PC-9 (cell line): ENCODE results near the gene ACOX1.

ENCODE experiments used
- CTCF ChIP-seq: fragments of 200-600 bp; sonication (generic); conservative IDR thresholded peaks from 2 replicates; pipeline ENCODE4 v1.6.1; 2017; ENCODE audit warnings: mixed run types, antibody characterized with exemption, mild to moderate bottlenecking, moderate library complexity
- EZH2 ChIP-seq: fragments of 200-600 bp; sonication (generic); IDR thresholded peaks from 2 replicates; pipeline ENCODE4 v1.8.0; 2017; ENCODE audit warnings: antibody characterized with exemption, low read depth

DNA sequence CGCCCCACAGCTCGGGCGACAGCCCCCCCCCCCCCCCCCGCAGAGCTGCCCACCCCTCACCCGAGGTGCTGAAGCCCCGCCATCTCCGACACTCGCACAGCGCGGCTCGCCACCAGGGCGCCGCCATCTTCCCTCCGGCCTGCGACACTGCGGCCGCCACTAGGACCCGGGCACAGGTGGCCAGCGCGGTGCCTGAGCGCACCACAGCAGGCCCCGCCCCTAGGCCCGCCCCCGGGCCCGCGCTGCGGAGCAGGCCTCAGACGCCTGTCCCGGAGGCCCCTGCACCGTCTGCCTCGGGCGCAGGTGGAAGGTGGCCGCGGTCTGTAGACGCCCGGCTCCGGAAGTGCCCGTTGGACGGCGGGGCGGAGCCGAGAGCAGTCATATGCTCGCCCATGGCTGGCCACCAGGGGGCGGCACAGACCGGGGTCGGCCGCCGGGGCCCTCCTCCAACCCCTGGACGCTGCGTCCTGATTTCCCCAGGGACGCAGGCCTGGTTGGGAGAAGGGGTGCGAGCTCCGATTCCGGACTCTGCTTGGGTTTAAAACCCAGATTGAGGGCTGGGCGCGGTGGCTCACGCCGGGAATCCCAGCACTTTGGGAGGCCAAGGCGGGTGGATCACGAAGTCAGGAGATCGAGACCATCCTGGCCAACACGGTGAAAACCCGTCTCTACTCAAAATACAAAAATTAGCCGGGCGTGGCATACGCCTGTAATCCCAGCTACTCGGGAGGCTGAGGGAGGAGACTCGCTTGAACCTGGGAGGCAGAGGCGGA is 74.0 kb downstream of the ACOX1 start, which contains the start of gene MRPL38:
- peak; percentile 96 for TF ChIP-seq CTCF
- no peak for TF ChIP-seq EZH2
